Left lung (tissue), 10 donors: ENCODE results near the gene IRX6. TPM values are rescaled to one million over a fixed set of nuclear protein-coding genes. Genes with fewer than 3 reads are reported as not detected.

ENCODE experiments used
- ATAC-seq: fragments of 200-7000 bp; cut with Tn5 transposase; one replicate; pipeline ENCODE4 v1.9.1; 2020; ENCODE audit warnings: moderate library complexity
- DNase-seq, 4 donors: peaks; one replicate each; pipeline ENCODE4 v3.0.0-alpha.2; 2013 to 2020
- H3K27ac ChIP-seq, 2 donors: fragments of 200-600 bp; sonication (generic) in 1 of 2; one replicate each; pipeline versions ENCODE4 v1.5.0 to v1.8.0; 2020 to 2021
- H3K27me3 ChIP-seq, 2 donors: fragments of 200-600 bp; sonication (generic) in 1 of 2; one replicate each; pipeline versions ENCODE4 v1.5.0 to v1.8.0; 2020 to 2021
- H3K36me3 ChIP-seq, 2 donors: fragments of 200-600 bp; sonication (generic) in 1 of 2; one replicate each; pipeline versions ENCODE4 v1.5.0 to v1.8.0; 2020 to 2021
- H3K4me1 ChIP-seq, 2 donors: fragments of 200-600 bp; one replicate each; pipeline ENCODE4 v1.8.0; 2021
- H3K4me3 ChIP-seq, 2 donors: fragments of 200-600 bp; sonication (generic) in 1 of 2; one replicate each; pipeline versions ENCODE4 v1.5.0 to v1.8.0; 2020 to 2021; ENCODE audit warnings: mild to moderate bottlenecking in 1 of 2
- H3K9me3 ChIP-seq, 2 donors: fragments of 200-600 bp; sonication (generic) in 1 of 2; one replicate each; pipeline versions ENCODE4 v1.5.0 to v1.8.0; 2020 to 2021
- intact Hi-C, 2 donors: fragments of 100-400 bp; cut with DNase I; formaldehyde crosslinking; loops; one replicate each; pipeline versions ENCODE4 v1.11.2 to v1.14.2; 2022
- polyA plus RNA-seq, 6 donors: library from polyadenylated mRNA; unstranded; fragments of 120-200 nt; gene quantifications; one replicate each; pipeline ENCODE4 v1.2.1, GENCODE V29; 2013; ENCODE audit not compliant: insufficient read length in 6 of 6
- total RNA-seq, 2 donors: library from RNA; stranded (reverse); fragmentation: NEBNext Ultra II Directional; extraction: Animal tissue kit (Norgen Biotek cat#: 25700); gene quantifications; one replicate each; pipeline ENCODE4 v1.2.1, GENCODE V29; 2021
- TF ChIP-seq, protein P1 (sequence below), 2 donors: fragments of 200-600 bp; sonication (generic) in 1 of 2; IDR thresholded peaks; one replicate each; pipeline versions ENCODE4 v1.5.0 to v1.8.0; 2021; ENCODE audit warnings: antibody characterized with exemption in 2 of 2
- donor health status: DM: no; HTN: yes; CAD: no.
- donor health status: DM: no; HTN: no; CAD: no.

Gene IRX6
- total and polyA plus RNA-seq, 8 donors: 2.6 to 14.0 (median 11.2) TPM

GRCh38 chr16:55357241-55357640, 33.2 kb downstream of the IRX6 start:
- no peaks in the 10 kb centered on the region for H3K4me1 ChIP-seq
- ATAC-seq (no peak), DNase-seq (no peak)
- no peak overlapping the region for H3K4me3 ChIP-seq
- H3K27me3 ChIP-seq: no peaks in the 10 kb centered on the region
- TF ChIP-seq, protein P1, sequence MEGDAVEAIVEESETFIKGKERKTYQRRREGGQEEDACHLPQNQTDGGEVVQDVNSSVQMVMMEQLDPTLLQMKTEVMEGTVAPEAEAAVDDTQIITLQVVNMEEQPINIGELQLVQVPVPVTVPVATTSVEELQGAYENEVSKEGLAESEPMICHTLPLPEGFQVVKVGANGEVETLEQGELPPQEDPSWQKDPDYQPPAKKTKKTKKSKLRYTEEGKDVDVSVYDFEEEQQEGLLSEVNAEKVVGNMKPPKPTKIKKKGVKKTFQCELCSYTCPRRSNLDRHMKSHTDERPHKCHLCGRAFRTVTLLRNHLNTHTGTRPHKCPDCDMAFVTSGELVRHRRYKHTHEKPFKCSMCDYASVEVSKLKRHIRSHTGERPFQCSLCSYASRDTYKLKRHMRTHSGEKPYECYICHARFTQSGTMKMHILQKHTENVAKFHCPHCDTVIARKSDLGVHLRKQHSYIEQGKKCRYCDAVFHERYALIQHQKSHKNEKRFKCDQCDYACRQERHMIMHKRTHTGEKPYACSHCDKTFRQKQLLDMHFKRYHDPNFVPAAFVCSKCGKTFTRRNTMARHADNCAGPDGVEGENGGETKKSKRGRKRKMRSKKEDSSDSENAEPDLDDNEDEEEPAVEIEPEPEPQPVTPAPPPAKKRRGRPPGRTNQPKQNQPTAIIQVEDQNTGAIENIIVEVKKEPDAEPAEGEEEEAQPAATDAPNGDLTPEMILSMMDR (IDR thresholded peaks at IDR 0.05): no peak
- no peaks in the 10 kb centered on the region for H3K36me3 ChIP-seq
- no peak overlapping the region for H3K27ac ChIP-seq
- intact Hi-C loops: no loop called here
- H3K9me3 ChIP-seq: no peaks in the 10 kb centered on the region

- Histone ChIP-seq H3K9me3 (no peaks in the 10 kb centered on the region), H3K27ac (no peak overlapping the region), H3K4me1 (no peaks in the 10 kb centered on the region), H3K27me3 (peaks cover 0 to 5% of the 10 kb centered on the region in 2 donors), H3K4me3 (no peak overlapping the region), H3K36me3 (no peaks in the 10 kb centered on the region)
- DNase-seq: no peak
- ATAC-seq: no peak
- TF ChIP-seq, protein P1 (IDR thresholded peaks at IDR 0.05): no peak
- intact Hi-C loops: no loop called here
Observed at GRCh38 chr16:55359946-55360345, 35.9 kb downstream of the IRX6 start.

GRCh38 chr16:55364811-55365210, 40.8 kb downstream of the IRX6 start:
- Histone ChIP-seq H3K4me1 (no peaks in the 10 kb centered on the region), H3K27ac (no peak overlapping the region), H3K27me3 (peaks cover 2 to 39% of the 10 kb centered on the region in 2 donors), H3K36me3 (no peaks in the 10 kb centered on the region), H3K4me3 (no peak overlapping the region), H3K9me3 (no peaks in the 10 kb centered on the region)
- no peak for ATAC-seq
- DNase-seq: no peak
- intact Hi-C loops: no loop called here
- TF ChIP-seq, protein P1 (IDR thresholded peaks at IDR 0.05): no peak

DNA sequence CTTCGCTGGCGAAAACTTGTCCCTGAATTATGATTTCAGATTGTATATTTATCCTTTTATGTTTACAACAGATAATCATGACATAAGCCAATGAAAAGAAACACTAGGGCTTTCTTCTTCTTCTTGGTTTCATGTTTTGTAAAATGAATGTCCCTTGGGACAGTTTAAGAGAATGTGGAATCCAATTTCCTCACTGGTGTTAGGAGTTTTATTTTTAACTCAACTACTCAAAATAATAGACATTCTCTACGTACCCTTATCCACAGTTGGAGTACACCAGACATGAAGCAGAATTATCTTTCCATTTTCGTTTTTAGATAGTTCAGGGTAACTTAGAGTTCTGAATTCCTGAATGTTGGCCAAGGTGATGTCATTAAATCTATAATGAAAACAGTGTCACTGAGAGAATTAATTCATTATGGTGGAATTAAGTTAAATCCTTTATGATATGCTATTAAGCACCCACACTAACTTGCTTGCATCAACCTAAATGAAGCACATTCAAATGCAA, 43.4 kb downstream of the IRX6 start:
- Histone ChIP-seq H3K27ac (no peak overlapping the region), H3K36me3 (no peaks in the 10 kb centered on the region), H3K4me1 (peaks cover 0 to 3% of the 10 kb centered on the region in 2 donors), H3K9me3 (no peaks in the 10 kb centered on the region), H3K4me3 (no peak overlapping the region), H3K27me3 (peaks cover 14 to 65% of the 10 kb centered on the region in 2 donors)
- intact Hi-C loops: no loop called here
- no peak for DNase-seq
- TF ChIP-seq, protein P1 (IDR thresholded peaks at IDR 0.05): no peak
- ATAC-seq: no peak

GRCh38 chr16:55367866-55368603, 44.0 kb downstream of the IRX6 start:
- Histone ChIP-seq H3K9me3 (no peaks in the 10 kb centered on the region), H3K4me3 (no peak overlapping the region), H3K27ac (no peak overlapping the region), H3K36me3 (no peaks in the 10 kb centered on the region), H3K27me3 (peaks cover 14 to 68% of the 10 kb centered on the region in 2 donors), H3K4me1 (peaks cover 0 to 3% of the 10 kb centered on the region in 2 donors)
- intact Hi-C loops: no loop called here
- peak; percentile 66 for ATAC-seq
- TF ChIP-seq, protein P1 (IDR thresholded peaks at IDR 0.05): no peak
- peak in 1 of 4 donors; percentile 44 for DNase-seq
